RWPE1 (cell line): ENCODE data around the gene TACC2.
A peak's percentile ranks its signal among the peaks of the same experiment; 100 is the strongest.

Source experiments
- CTCF ChIA-PET: fragments of 350-600 bp; sonication (Branson Sonifier 250); formaldehyde crosslinking; extraction: SDS; loops from one replicate; lab custom pipeline; 2021; lab: Yijun Ruan, JAX
- POLR2A ChIA-PET: fragments of 400-600 bp; formaldehyde crosslinking; extraction: SDS; loops from one replicate; lab custom pipeline; 2020; ENCODE audit warnings: antibody characterized with exemption; ENCODE audit not compliant: low non-redundant PET; lab: Yijun Ruan, JAX
- DNase-seq: peaks from one replicate; pipeline ENCODE4 v3.0.0; 2012; ENCODE audit warnings: low spot score
- H3K27ac ChIP-seq: fragments of 450-650 bp; 2 replicates; pipeline ENCODE4 v1.5.1; 2017
- CTCF ChIP-seq: fragments of 450-650 bp; conservative IDR thresholded peaks from 2 replicates; pipeline ENCODE4 v1.5.1; 2017; ENCODE audit warnings: low read depth, mild to moderate bottlenecking

Gene TACC2

GRCh38 chr10:122298598-122299301, 309.8 kb downstream of the TACC2 start:
- peak; percentile 86 for DNase-seq
- ChIA-PET POLR2A (interaction anchor here (1.1 kb wide), 1 partner anchor 46 kb away, joined by 4 read pairs; no protein-coding TSS in a partner anchor), CTCF (interaction anchor here (0.5 to 1.7 kb wide), 41 partner anchors 9 to 472 kb away, joined by 3 to 26 read pairs (median 4); partner anchors contain the start of gene BTBD16)
- peak overlapping the region; percentile 68 for H3K27ac ChIP-seq
- peak; percentile 88 for TF ChIP-seq CTCF

- no peak for TF ChIP-seq CTCF
- H3K27ac ChIP-seq, result peak overlapping the region; percentile 68
- no peak for DNase-seq
- ChIA-PET POLR2A (no interaction called here), CTCF (interaction anchor here (0.5 to 1.7 kb wide), 37 partner anchors 8 to 471 kb away, joined by 3 to 26 read pairs (median 4); partner anchors contain the start of gene BTBD16)
Observed at GRCh38 chr10:122299423-122300075, 310.6 kb downstream of the TACC2 start.

GRCh38 chr10:122301055-122301810, 312.3 kb downstream of the TACC2 start:
- ChIA-PET CTCF (interaction anchor here (1.2 kb wide), 1 partner anchor 134 kb away, joined by 8 read pairs; no protein-coding TSS in a partner anchor), POLR2A (no interaction called here)
- no peak for TF ChIP-seq CTCF
- peak overlapping the region; percentile 81 for H3K27ac ChIP-seq
- DNase-seq, result no peak

- DNase-seq, result no peak
- ChIA-PET POLR2A (no interaction called here), CTCF (interaction anchor here (0.6 to 1.2 kb wide), 2 partner anchors 133 to 1895 kb away, joined by 3 to 8 read pairs; no protein-coding TSS in a partner anchor)
- peak overlapping the region; percentile 81 for H3K27ac ChIP-seq
- no peak for TF ChIP-seq CTCF
Observed at GRCh38 chr10:122301811-122302115, 312.8 kb downstream of the TACC2 start.

- CTCF ChIA-PET, result interaction anchor here (0.6 to 1.2 kb wide), 3 partner anchors 35 to 1894 kb away, joined by 3 to 8 read pairs (median 3); no protein-coding TSS in a partner anchor
- no peak for TF ChIP-seq CTCF
Observed at GRCh38 chr10:122302315-122302714, 313.4 kb downstream of the TACC2 start.

More at GRCh38 chr10:122302315-122302714, 313.4 kb downstream of the TACC2 start:
- H3K27ac ChIP-seq, result no peak overlapping the region
- DNase-seq, result no peak
- POLR2A ChIA-PET, result no interaction called here
